NOMO-1 treated with dmso at 0.1 percent for 144 hours (cell line): Measurements from ENCODE around the gene DACH1.

ENCODE experiments used
- DNase-seq: peaks from one replicate; lab custom pipeline; 2025; ENCODE audit not compliant: unreplicated experiment; lab: John Stamatoyannopoulos, UW

Gene DACH1

DNA sequence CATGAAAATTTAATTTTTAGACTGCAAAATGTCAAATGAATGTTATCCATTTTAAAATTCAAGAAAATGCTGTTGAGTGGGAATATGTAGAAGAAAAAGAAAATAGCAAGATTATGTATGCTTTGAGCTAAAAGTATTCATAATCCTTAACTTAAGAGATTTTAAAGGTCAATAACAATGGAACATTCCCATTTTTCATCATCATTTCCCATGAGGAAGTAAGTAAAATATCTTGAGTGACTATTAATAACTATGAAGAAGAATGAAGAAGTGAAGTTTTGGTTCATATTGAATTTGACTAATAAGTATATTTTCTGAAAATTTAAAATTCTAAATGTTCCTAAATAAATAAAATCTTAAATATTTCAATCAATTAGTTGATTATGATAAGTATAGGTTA is 273.4 kb downstream of the DACH1 start:
- no peak for DNase-seq

DNA sequence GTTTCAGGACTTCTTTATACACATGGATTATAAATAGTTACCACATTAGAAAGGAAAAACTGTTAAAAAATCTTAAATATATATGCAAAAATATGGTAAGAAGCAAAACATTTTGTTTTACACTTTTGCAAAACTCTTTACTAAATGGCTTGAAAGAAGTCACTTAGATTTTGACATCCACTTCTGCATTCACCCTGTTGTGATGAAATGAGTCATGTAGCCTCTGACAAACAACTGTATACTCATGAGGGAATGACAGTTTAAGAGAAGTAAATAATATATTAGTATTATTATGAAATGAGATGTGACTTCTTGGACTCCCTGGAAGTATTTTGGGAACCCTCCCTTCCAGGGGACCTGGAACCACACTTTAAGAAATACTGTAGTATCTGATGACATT is 275.6 kb downstream of the DACH1 start:
- DNase-seq = no peak

DNA sequence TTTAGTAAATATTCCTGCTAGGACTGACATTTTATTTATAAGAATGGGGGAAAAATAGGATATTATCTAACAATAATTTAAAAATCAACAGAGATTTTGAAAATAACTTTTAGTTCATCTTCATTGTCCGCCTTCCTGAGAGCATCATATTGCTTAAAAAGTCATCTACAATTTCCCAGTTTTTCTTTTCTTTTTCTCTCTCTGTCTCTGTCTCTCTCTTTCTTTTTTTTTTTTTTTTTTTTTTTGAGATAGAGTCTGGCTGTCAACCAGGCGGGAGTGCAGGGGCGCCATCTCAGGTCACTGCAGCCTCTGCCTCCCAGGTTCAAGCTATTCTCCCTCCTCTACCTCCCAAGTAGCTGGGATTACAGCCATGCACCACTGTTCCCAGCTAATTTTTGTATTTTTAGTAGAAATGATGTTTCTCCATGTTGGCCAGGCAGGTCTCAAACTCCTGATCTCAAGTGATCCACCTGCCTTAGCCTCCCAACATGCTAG is 276.3 kb downstream of the DACH1 start:
- DNase-seq = no peak

DNA sequence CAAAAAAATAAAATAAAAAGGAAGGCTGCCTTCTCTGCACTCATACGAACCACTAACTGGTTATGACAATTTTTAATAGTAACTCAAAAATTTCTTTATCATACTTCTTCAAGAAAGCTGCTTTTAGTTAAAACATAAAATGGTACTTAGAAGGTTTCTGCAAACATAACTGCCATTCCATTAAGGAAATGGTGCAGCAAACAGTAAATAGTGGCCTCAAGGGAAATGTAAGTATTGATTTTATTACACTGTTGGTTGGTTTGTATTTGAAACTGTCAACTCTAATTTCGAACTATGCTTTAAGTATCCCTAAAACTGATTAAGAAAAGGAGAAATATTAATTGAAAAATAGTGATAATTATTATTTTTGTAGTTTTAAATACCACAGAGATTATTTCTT is 278.0 kb downstream of the DACH1 start:
- no peak for DNase-seq

DNA sequence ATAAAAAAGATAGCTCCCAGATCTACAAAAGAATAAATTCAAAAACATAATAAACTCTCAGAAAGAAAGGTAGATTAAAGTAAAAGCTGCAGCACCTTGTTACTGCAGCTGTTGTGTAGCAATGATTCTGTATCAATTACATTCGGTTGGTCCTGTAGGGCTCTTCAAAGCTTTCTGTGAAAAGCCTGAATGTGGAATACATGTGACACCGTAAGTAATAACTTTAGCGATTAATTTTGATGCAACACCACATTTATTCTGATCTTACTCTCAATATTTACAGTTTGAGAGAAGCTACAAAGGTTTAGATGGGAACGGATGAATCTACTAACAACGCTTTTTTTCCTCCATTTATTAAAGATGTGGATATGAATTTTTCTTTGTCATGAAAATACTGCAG is 279.2 kb downstream of the DACH1 start:
- DNase-seq = no peak

DNA sequence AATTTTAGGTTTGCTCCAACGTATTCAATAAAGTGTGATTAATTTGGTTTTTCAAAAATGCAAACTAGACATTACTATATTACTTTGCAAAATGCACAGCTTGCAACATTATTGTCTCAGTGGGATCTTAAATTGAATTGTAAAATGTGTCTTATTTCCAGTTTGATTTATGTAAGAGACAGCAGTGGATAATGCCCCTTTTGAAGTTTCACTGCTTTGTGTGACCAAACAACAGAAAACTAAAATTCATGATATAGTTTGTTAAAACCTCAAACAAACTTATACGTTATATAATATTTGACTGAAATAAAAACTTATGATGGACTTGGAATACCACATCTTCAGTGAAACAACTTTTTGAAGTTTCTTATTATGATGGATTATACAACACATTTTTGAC is 279.8 kb downstream of the DACH1 start:
- DNase-seq = no peak

DNA sequence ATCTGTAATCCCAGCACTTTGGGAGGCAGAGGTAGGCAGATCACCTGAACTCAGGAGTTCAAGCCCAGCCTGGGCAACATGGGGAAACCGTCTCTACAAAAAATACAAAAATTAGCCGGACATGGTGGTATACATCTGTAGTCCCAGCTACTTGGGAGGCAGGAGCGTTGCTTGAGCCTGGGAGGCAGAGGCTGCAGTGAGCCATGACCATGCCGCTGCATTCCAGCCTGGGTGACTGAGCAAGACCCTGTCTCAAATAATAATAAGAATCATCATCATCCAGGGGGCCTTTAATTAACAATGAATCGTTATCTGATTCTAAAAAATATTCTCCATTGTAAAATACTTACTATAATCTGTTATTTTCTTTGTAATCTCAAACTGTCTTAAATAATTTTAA is 283.4 kb downstream of the DACH1 start:
- DNase-seq = no peak

DNA sequence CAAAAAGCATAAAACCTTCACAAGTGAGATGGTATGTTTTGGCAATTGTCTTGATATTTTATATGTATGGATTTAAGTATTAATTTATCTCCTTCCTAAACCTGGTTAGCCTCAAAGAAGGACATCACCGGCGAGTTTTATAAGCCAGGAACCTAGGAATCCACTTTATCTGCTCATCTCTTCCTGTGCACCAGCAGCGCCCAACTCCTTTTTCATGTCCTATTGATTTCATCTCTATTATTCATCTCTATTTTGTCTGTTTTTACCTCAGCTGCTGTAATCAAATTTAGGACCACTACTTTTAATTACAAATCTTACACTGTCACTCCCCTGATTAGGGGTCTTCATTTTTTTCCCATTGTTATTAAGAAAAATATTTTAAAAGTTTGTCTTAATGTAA is 286.4 kb downstream of the DACH1 start:
- DNase-seq = no peak

- DNase-seq = no peak
Observed at GRCh38 chr13:71578048-71578447, 289.0 kb downstream of the DACH1 start.

DNA sequence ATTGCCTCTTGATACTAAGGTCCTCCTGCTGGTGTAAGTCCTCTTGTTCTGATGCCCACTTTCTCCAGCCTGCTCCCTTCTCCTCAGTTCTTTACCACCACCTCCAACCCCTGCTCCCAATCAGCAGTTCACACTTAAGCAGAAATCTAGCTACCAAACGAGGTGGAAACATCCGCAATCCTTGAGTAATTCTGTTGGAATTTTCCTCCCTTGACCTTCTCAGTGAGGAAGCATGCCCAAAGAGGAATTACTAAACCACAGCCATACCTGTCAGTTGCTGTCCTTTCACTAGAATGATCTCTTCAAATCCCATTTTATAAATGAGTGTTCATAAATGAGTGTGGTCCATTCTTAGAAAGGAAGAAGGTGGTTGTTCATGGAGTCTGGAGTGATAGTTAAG is 289.9 kb downstream of the DACH1 start:
- no peak for DNase-seq

DNA sequence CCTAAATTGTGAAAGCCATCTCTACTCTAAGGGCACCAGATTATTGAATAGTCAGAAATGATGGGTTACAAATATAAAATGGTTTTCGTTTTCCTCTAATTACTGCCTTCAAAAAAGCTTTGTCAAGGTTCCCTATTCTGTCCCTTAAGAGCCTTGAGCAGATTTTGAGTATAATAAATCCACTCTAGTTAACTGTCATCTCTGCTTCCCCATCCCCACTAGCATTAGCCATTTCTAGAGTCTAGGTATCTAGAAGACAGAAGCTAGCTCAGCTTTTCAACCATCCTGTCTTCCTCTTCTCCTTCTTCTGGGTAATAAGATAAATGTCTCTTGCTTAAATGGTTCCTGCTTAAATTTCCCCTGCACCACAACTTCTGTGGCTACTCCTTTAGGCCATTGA is 290.4 kb downstream of the DACH1 start:
- DNase-seq = peak; percentile 70

DNA sequence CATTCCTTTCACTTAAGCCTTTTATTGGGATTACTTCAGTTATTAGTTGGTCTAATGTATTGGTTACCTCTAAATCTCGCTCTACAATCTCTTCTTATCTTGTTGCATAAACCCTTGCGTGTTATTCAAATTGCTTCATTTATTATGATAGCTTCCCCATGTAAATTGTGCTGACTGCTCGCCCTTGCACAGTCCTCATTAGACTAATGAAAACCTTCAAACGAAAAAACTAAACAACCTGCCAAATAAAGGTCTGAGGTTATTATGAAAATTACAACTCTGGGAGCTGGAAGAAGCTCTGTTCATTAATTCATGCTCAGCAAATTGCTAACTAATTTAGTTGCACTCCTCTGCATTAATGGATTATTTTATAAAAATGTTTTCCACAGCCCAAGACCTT is 320.1 kb downstream of the DACH1 start:
- no peak for DNase-seq

DNA sequence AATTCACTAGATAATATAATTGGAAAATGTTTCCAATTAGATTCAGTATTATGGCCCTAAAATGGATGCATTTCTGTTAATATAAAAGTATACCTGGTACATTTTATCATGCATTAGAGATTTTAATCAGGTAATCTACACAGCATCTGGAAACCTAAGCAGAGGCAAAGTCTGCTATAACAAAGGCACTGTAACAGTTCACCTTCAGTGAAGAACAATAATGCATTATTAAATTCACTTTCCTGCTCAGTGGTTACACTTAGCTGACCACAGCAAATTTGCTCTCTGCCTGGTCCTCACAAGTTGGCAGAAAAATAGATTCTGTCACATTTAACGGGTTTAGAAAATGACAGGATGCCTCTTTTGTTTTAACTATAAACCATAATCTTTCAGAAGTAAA is 326.9 kb downstream of the DACH1 start:
- no peak for DNase-seq

GRCh38 chr13:71536201-71536600 is 330.8 kb downstream of the DACH1 start:
- DNase-seq = no peak

DNA sequence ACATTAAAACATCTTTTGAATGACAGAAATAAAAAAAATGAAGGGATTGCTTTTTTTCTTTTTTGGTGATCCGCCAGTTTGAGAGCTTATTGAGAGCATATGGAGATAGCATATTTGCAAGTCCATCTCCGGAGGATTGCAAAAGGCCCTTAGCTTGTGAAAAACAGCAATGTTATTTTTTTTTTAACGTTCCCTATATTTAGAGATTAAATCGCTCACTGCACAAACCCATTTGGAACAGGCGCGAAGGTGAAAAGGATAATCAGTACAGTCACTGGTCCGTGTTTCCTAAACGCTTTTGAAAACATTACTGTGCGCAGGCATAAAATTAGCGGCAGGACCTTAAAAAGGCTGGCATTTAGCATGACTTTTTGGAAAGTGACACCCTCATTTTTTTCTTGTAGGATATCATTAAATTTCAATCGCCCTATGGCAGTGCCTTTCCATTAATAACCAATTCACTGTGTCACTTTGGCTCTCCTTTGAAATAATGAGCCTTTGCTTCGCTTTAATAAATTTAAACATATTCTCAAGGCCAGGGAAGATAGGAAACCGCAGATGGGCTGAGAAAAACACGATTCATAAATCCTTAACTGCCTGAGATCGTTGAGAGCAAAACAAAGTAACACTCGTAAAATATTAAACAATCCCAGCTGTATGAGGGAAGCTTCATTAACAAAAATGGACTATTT is 342.2 kb downstream of the DACH1 start:
- no peak for DNase-seq

DNA sequence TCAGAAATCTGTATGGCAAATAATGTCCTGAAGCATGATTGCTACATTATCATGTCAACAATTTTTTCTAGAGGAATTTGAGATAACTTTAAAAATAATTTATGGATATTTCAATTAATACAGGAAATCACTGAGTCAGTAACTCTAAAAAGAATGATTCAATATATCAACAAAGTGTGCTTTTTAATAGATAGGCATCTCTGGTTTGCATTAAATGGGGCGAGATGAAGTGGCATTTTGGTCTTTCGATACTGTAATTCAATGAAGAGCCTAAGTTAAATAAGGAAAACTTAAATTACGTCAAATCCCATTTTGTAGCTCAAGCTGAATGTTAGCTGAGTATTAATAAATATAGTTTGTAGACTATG is 342.8 kb downstream of the DACH1 start:
- no peak for DNase-seq

DNA sequence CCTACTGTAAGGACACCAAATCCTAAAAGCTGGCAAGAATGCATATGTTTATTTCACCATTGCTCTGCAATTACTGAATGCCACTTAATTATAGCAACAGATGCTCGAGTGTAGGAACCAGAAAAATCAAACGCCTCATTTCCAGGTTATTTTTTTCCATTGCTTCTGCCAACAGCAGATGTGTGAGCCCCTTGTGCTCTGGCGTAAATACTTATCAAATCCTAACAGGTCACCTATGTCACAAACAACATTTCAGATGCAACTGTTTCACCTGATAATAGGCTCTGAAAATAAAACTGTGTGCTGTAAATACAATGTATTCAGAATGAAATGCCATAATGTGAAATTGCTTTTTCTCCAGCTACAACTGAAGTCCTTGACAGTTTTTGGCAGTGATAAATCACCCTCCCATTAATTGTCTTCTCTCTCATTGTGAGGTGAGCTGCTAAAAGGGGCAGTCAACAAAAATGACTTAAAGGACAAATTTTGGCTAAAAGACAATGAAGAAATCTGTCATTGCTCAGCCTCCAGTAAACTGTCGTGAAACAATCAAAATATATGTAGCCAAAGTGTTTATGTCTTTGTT is 344.0 kb downstream of the DACH1 start:
- DNase-seq = no peak

GRCh38 chr13:71517004-71517403 is 350.0 kb downstream of the DACH1 start:
- DNase-seq = no peak

- no peak for DNase-seq
Observed at GRCh38 chr13:71516521-71516920, 350.5 kb downstream of the DACH1 start.

- DNase-seq = no peak
Observed at GRCh38 chr13:71515744-71516038, 351.3 kb downstream of the DACH1 start.

GRCh38 chr13:71514900-71515743 is 351.9 kb downstream of the DACH1 start:
- no peak for DNase-seq

DNA sequence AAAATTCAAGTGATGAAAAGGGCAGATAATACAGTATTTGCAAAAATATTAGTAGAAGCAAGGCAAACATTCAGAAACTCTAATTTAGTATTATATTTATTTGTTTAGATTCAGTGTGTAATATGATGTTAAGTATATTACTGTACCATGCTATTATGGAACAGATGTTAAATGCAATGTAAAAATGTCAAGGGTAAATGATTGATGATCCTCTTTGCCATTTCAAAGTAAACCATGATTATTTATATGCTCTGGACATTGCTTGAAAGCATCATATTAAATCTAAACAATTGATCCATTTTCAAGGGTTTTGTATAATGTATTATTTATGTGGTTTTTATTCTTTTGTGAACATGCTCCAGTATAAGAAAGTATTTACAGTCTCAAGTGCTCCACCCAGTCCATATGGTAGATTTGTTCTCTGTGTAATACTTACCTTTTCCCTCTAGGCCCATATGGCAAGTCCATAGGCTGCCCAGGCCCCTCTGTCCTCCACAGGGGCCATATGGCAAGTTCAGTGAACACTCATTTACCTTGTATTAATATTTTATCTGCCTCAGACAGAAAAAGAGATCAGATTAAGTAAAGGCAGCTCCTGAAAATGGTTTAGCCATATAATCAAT is 353.5 kb downstream of the DACH1 start:
- no peak for DNase-seq
